NCI-H69 (cell line): ENCODE results near the gene CYP3A7.
"Not testable (repeated sequence)": the region's sequence is repeated elsewhere in the genome, so short reads cannot be mapped to it uniquely, and the experiment has no call there.

Source experiments
- DNase-seq: peaks from one replicate; lab custom pipeline; 2025; lab: John Stamatoyannopoulos, UW

CYP3A7 gene

GRCh38 chr7:99734987-99735386 is at the start of gene CYP3A7:
TSS of gene CYP3A7 (minus strand) at chr7:99735196. CDS start at chr7:99735093, 103 bp downstream.
- no peak for DNase-seq

- DNase-seq, result no peak
Observed at GRCh38 chr7:99784007-99784406, 49.0 kb upstream of the CYP3A7 start, which contains the start of gene CYP3A4. TSS of gene CYP3A4 (minus strand) at chr7:99784184. CDS start at chr7:99784081, 103 bp downstream.

GRCh38 chr7:99782012-99782953 is 47.3 kb upstream of the CYP3A7 start:
- no peak for DNase-seq

- DNase-seq, result no peak
Observed at GRCh38 chr7:99780588-99780987, 45.6 kb upstream of the CYP3A7 start.

GRCh38 chr7:99779949-99780348 is 45.0 kb upstream of the CYP3A7 start:
- DNase-seq, result no peak

- DNase-seq, result no peak
Observed at GRCh38 chr7:99778880-99779279, 43.9 kb upstream of the CYP3A7 start.

GRCh38 chr7:99773395-99773794 is 38.4 kb upstream of the CYP3A7 start:
- not testable (repeated sequence) for DNase-seq

GRCh38 chr7:99772565-99772964 is 37.6 kb upstream of the CYP3A7 start:
- DNase-seq, result no peak

- not testable (repeated sequence) for DNase-seq
Observed at GRCh38 chr7:99769494-99769893, 34.5 kb upstream of the CYP3A7 start.

- no peak for DNase-seq
Observed at GRCh38 chr7:99768471-99768870, 33.5 kb upstream of the CYP3A7 start.

- no peak for DNase-seq
Observed at GRCh38 chr7:99767662-99768061, 32.7 kb upstream of the CYP3A7 start.

- DNase-seq, result no peak
Observed at GRCh38 chr7:99766484-99767099, 31.6 kb upstream of the CYP3A7 start.

- DNase-seq, result no peak
Observed at GRCh38 chr7:99764478-99764877, 29.5 kb upstream of the CYP3A7 start.

GRCh38 chr7:99762680-99763327 is 27.8 kb upstream of the CYP3A7 start:
- DNase-seq, result no peak

- no peak for DNase-seq
Observed at GRCh38 chr7:99755085-99755484, 20.1 kb upstream of the CYP3A7 start.

GRCh38 chr7:99752356-99752755 is 17.4 kb upstream of the CYP3A7 start:
- DNase-seq, result peak; percentile 4

GRCh38 chr7:99751322-99752052 is 16.5 kb upstream of the CYP3A7 start:
- DNase-seq, result peak; percentile 7

- DNase-seq, result no peak
Observed at GRCh38 chr7:99748846-99749579, 14.0 kb upstream of the CYP3A7 start.

- not testable (repeated sequence) for DNase-seq
Observed at GRCh38 chr7:99746915-99747314, 11.9 kb upstream of the CYP3A7 start.

GRCh38 chr7:99745395-99745794 is 10.4 kb upstream of the CYP3A7 start:
- DNase-seq, result not testable (repeated sequence)

- DNase-seq, result no peak
Observed at GRCh38 chr7:99742737-99743394, 7.9 kb upstream of the CYP3A7 start.
